K562 (cell line): ENCODE measurements around the gene MB21D2. TPM values are rescaled to one million over a fixed set of nuclear protein-coding genes. Genes with fewer than 3 reads are reported as not detected.

Experiments
- ATAC-seq: fragments of 200-7000 bp; cut with Tn5 transposase; 3 replicates; pipeline ENCODE4 v1.9.1; 2020; ENCODE audit warnings: moderate library complexity
- BruUV-seq: library from RNA; stranded (reverse); fragments of 400-500 nt; replicated peaks from 2 replicates; lab custom pipeline; 2021; lab: Mats Ljungman, UMichigan
- CTCF ChIA-PET: fragments of 300-600 bp; formaldehyde crosslinking; extraction: SDS; loops from one replicate; lab custom pipeline; 2021; ENCODE audit warnings: low intra/inter-chr PET ratio; lab: Yijun Ruan, JAX
- POLR2A ChIA-PET: fragments of 300-600, 350-650 bp; sonication (Branson Sonifier 250); formaldehyde crosslinking; extraction: SDS; loops from one replicate; lab custom pipeline; 2021; ENCODE audit warnings: antibody characterized with exemption, inconsistent platforms; lab: Yijun Ruan, JAX
- DNase-seq, 4 experiments: peaks; one replicate each; pipeline versions ENCODE4 v3.0.0 to v3.0.0-alpha.2; 2011 to 2018; ENCODE audit warnings: low spot score in 3 of 4, mixed read lengths in 3 of 4; ENCODE audit errors: extremely low read depth in 1 of 4
- FAIRE-seq: peaks from 2 replicates; lab custom pipeline; 2011; peaks lifted over from hg19 to GRCh38; lab: Jason Lieb, UNC
- H2AFZ ChIP-seq: 2 replicates; pipeline ENCODE4 v1.6.0; 2011; ENCODE audit warnings: low read depth, low read length, control low read depth, inconsistent platforms
- H3K27ac ChIP-seq: fragments of 200-600 bp; 3 replicates; pipeline ENCODE4 v1.8.0; 2011; ENCODE audit warnings: low read depth, mild to moderate bottlenecking, control low read depth, inconsistent platforms, low read length, moderate library complexity, mixed read lengths; ENCODE audit errors: extremely low read depth
- H3K27me3 ChIP-seq, 2 experiments: fragments of 300-600 bp in 1 of 2; 2 replicates in 1 of 2; 3 replicates in 1 of 2; pipeline versions ENCODE4 v1.6.0 to v1.8.0; 2011; ENCODE audit warnings: inconsistent platforms in 2 of 2, low read length in 2 of 2, mild to moderate bottlenecking in 1 of 2, mixed read lengths in 1 of 2, moderate library complexity in 1 of 2; ENCODE audit not compliant: control insufficient read depth in 2 of 2, insufficient read depth in 2 of 2
- H3K36me3 ChIP-seq: fragments of 300-600 bp; 3 replicates; pipeline ENCODE4 v1.8.0; 2011; ENCODE audit warnings: mild to moderate bottlenecking, low read length, inconsistent platforms; ENCODE audit not compliant: control insufficient read depth, insufficient read depth
- H3K4me1 ChIP-seq, 2 experiments: fragments of 200-600 bp in 1 of 2; replicated peaks in 1 of 2; 2 replicates in 1 of 2; 3 replicates in 1 of 2; pipeline versions ENCODE4 v1.5.1 to v1.8.0; 2011; ENCODE audit warnings: inconsistent platforms in 2 of 2, low read length in 2 of 2, mild to moderate bottlenecking in 1 of 2, mixed read lengths in 1 of 2, moderate library complexity in 1 of 2; ENCODE audit not compliant: control insufficient read depth in 2 of 2, insufficient read depth in 2 of 2
- H3K4me2 ChIP-seq: 2 replicates; pipeline ENCODE4 v1.6.1; 2011; ENCODE audit warnings: low read length, control low read depth, inconsistent platforms, mixed read lengths; ENCODE audit not compliant: insufficient read depth
- H3K4me3 ChIP-seq: fragments of 200-600 bp; sonication (generic), shearing (Covaris generic); 2 replicates; pipeline ENCODE4 v1.5.1; 2016; ENCODE audit warnings: control low read depth, inconsistent platforms
- H3K79me2 ChIP-seq: fragments of 200-600 bp; 3 replicates; pipeline ENCODE4 v1.8.0; 2011; ENCODE audit warnings: low read length, inconsistent platforms; ENCODE audit not compliant: control insufficient read depth, insufficient read depth
- H3K9ac ChIP-seq, 2 experiments: 2 replicates each; pipeline versions ENCODE4 v1.6.0 to v1.6.1; 2011; ENCODE audit warnings: low read depth in 2 of 2, low read length in 2 of 2, control low read depth in 1 of 2, inconsistent platforms in 1 of 2, mild to moderate bottlenecking in 1 of 2, mixed read lengths in 1 of 2; ENCODE audit not compliant: insufficient read depth in 1 of 2
- H3K9me1 ChIP-seq: one replicate; pipeline ENCODE4 v1.6.0; 2011; ENCODE audit warnings: inconsistent platforms, mild to moderate bottlenecking, low read length, moderate library complexity; ENCODE audit not compliant: control insufficient read depth, insufficient read depth
- H3K9me3 ChIP-seq: replicated peaks from 2 replicates; pipeline ENCODE4 v1.5.1; 2011; ENCODE audit warnings: low read depth, low read length, inconsistent platforms; ENCODE audit not compliant: control insufficient read depth, insufficient read depth
- H4K20me1 ChIP-seq: replicated peaks from 2 replicates; pipeline ENCODE4 v1.6.1; 2011; ENCODE audit warnings: low read length, inconsistent platforms, mixed read lengths; ENCODE audit not compliant: control insufficient read depth, insufficient read depth
- ARHGAP35 ChIP-seq: fragments of 450-650 bp; IDR thresholded peaks from 2 replicates; pipeline ENCODE4 v1.6.1; 2018; ENCODE audit not compliant: partially characterized antibody
- CXXC5 ChIP-seq: fragments of 250-450 bp; sonication (Bioruptor Pico); IDR thresholded peaks from 2 replicates; pipeline ENCODE4 v1.8.0; 2022; ENCODE audit warnings: inconsistent platforms, mild to moderate bottlenecking, moderate library complexity
- E2F3 ChIP-seq: fragments of 250-450 bp; sonication (Bioruptor Pico); IDR thresholded peaks from 2 replicates; pipeline ENCODE4 v1.4.0; 2020; ENCODE audit warnings: mild to moderate bottlenecking
- MXI1 ChIP-seq: IDR thresholded peaks from 2 replicates; pipeline ENCODE4 v1.6.1; 2011; ENCODE audit warnings: low read depth, mild to moderate bottlenecking, improper control_type of control experiment, low read length
- TBL1XR1 ChIP-seq, 2 experiments: IDR thresholded peaks; 2 replicates each; pipeline ENCODE4 v1.6.1; 2012; ENCODE audit warnings: improper control_type of control experiment in 2 of 2, low read length in 2 of 2, mild to moderate bottlenecking in 1 of 2
- TCF15 ChIP-seq: fragments of 250-450 bp; sonication (Bioruptor Pico); IDR thresholded peaks from 2 replicates; pipeline ENCODE4 v1.8.0; 2022; ENCODE audit warnings: moderate library complexity, mild to moderate bottlenecking, inconsistent platforms
- ZNF124 ChIP-seq: sonication (generic); formaldehyde crosslinking; IDR thresholded peaks from 2 replicates; pipeline ENCODE4 v1.8.1; 2022; ENCODE audit warnings: missing genetic modification reagents
- ZNF512 ChIP-seq: IDR thresholded peaks from 2 replicates; pipeline ENCODE4 v1.6.1; 2016; ENCODE audit warnings: missing genetic modification characterization, missing compliant biosample characterization
- WGBS: fragments of 100-300 bp; shearing (Covaris generic); methylation state at CpG from one replicate; pipeline ENCODE4 v1.1.6; 2016; ENCODE audit warnings: low coverage, mixed read lengths; ENCODE audit not compliant: insufficient coverage; ENCODE audit errors: missing lambda C conversion rate; 5-methylcytosine and 5-hydroxymethylcytosine counted together
- in situ Hi-C: fragments of 300-500 bp; cut with MboI; formaldehyde crosslinking; loops from 4 replicates; pipeline ENCODE4 v1.15.0; 2018; ENCODE audit warnings: inconsistent platforms, mixed read lengths
- intact Hi-C: fragments of 100-400 bp; cut with micrococcal nuclease; formaldehyde crosslinking; loops from 2 replicates; pipeline ENCODE4 v1.14.2; 2022
- polyA plus RNA-seq, 8 experiments: library from polyadenylated mRNA; depleted of rRNA in 4 of 8; stranded (reverse) in 5 of 8; unstranded in 3 of 8; fragments of >200 nt; fragmentation: Nextera tagmentation in 2 of 8; fragmentation: Illumina TruSeq in 1 of 8; extraction: Ambion mirVana in 2 of 8; extraction: Trizol in 1 of 8; gene quantifications; 2 replicates each; pipeline versions ENCODE4 v1.2.1 to v1.2.3, GENCODE V29; 2011 to 2014; ENCODE audit warnings: inconsistent platforms in 1 of 8, missing spikeins in 1 of 8
- total RNA-seq, 7 experiments: library from RNA; depleted of rRNA in 6 of 7; stranded (reverse); fragments of >200 nt in 6 of 7; fragmentation: Illumina TruSeq in 2 of 7; extraction: Trizol in 2 of 7; gene quantifications; 2 replicates each; pipeline versions ENCODE4 v1.2.1 to v1.2.3, GENCODE V29; 2011 to 2021; ENCODE audit warnings: low replicate concordance in 1 of 7

The MB21D2 gene
- total and polyA plus RNA-seq, 9 of the 15 experiments (the other 6 are each of a cell fraction or from before 2014, with no cell fraction given): 0.01 TPM; not detected in 8

GRCh38 chr3:192896208-192896607 is 21.4 kb downstream of the MB21D2 start:
- Histone ChIP-seq H3K4me3 (no peak overlapping the region), H3K9me3 (no peaks in the 10 kb centered on the region), H4K20me1 (no peaks in the 10 kb centered on the region), H3K9me1 (no peaks in the 10 kb centered on the region), H2AFZ (no peak overlapping the region), H3K27me3 (no peaks in the 10 kb centered on the region), H3K4me2 (no peak overlapping the region), H3K79me2 (no peaks in the 10 kb centered on the region), H3K9ac (no peak overlapping the region), H3K36me3 (no peaks in the 10 kb centered on the region), H3K4me1 (no peaks in the 10 kb centered on the region), H3K27ac (no peak overlapping the region)
- FAIRE-seq (no peak), DNase-seq (no peak), ATAC-seq (no peak)
- BruUV-seq: no TSS peak
- WGBS: 0% methylated on average over 5 of the region's 5 CpGs
- TF ChIP-seq MXI1: no peak
- TF ChIP-seq ZNF124: no peak
- no peak for TF ChIP-seq ZNF512 (tag)
- TF ChIP-seq E2F3 (CRISPR knock-in tag): no peak
- no peak for TF ChIP-seq TBL1XR1 (IDR thresholded peaks at IDR 0.05; ENCODE audit: low read length in 2 of 2)
- no peak for TF ChIP-seq TCF15 (CRISPR knock-in tag)
- no peak for TF ChIP-seq ARHGAP35
- no peak for TF ChIP-seq CXXC5 (CRISPR knock-in tag)
- ChIA-PET POLR2A (no interaction called here), CTCF (no interaction called here)
- intact Hi-C loops: no loop called here
- in situ Hi-C loops: no loop called here
